Activated CD4-positive, alpha-beta T cell treated with anti-CD3 and anti-CD28 coated beads, Interleukin-10, Interleukin-2, amounts not matched to agents 100 ng/mL and 50 ng/mL, durations not matched to agents 16 hours and 8 hours (primary cell): Measurements from ENCODE around the gene MSRB1.

ENCODE experiments used
- DNase-seq: peaks from one replicate; pipeline ENCODE4 v3.0.0-alpha.2; 2020

Gene MSRB1, protein sequence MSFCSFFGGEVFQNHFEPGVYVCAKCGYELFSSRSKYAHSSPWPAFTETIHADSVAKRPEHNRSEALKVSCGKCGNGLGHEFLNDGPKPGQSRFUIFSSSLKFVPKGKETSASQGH

DNA sequence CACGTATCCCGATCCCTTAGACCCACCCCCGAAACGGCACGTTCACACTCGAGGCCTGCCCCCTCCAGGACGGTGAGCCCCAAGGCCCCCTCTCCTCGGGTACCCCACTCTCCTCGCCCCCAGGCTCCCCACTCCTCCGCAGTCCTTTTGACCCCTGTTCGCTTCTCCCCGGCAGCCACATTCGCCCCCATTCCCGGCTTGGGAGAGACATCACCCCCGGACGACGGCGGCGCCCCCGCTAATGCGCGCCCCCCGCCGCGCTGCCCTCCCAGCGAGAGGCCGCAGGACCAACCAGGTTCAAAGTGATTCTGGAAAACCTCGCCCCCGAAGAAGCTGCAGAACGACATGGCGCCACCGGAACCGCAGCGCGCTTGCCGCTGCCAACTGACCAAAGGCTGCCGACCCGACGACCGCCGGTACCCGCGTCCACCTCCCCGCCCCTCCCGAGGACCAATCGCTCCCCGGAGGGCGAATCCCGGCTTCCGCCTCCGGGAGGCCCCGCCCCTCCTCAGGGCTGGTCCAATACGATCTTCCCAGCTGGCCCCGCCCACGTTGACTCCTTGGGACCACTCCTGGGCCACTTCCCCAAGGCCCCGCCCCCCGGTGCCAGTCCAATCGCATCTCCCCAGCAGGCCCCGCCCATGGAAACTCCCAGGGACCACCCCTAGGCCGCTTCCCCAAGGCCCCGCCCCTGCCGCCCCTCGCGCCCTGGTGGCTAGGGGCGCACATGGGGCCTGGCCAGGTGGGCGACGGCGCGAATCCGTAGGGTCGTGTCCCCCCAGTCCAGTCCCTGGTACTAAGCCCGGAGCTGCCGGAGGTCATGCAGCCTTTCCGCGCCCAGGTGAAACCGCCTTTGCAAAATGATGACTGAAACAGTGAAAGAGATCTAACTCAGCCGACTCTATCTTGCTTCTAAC is at the start of gene MSRB1:
Gene MSRB1 (minus strand): TSS at position 390 of the 917 bp plus-strand sequence. CDS start 43 bp downstream, at position 347.
- peak; percentile 100 for DNase-seq

DNA sequence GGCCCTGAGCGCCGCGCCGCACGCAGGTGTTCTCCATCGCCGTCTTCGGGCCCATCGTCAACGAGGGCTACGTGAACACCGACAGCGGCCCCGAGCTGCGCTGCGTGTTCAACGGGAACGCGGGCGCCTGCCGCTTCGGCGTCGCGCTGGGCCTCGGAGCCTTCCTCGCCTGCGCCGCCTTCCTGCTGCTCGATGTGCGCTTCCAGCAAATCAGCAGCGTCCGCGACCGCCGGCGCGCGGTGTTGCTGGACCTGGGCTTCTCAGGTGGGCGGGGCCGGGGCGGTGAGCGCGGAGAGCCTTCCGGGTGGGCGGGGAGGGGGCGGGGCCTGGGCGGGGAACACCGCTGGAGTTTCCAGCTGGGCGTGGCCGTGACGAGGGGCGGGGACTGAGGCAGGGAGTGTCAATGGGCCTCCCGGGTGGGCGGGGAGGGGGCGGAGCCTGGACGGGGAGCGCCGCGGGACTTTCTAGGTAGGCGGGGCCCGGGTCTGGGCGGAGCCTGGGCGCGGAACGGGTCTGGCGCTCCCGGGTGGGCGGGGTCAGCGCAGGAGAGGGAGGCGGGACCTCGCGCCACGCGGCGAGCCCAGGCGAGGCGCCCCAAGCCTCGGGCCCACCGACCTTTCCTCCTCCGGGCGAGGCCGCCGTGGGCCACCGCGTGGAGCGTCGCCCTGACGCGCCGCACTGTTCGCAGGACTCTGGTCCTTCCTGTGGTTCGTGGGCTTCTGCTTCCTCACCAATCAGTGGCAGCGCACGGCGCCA is 49.1 kb upstream of the MSRB1 start:
- peak; percentile 99 for DNase-seq

DNA sequence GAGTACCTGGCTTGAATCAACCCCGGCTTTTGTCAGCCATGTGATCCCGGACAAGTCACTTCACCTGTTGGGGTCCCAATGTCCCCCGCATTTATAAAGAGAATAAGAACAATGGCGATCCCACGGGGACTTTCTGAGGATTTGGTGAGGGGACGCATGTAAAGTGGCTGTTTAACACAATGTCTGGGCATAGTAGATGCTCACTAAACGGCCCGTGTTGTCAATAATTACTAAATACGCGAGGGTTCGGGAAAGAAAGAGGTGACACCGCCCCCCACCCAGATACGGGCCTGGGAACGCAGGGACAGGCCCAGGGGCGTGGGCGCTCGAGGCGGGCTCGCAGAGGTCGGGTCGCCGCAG is 48.6 kb upstream of the MSRB1 start:
- DNase-seq, result no peak

DNA sequence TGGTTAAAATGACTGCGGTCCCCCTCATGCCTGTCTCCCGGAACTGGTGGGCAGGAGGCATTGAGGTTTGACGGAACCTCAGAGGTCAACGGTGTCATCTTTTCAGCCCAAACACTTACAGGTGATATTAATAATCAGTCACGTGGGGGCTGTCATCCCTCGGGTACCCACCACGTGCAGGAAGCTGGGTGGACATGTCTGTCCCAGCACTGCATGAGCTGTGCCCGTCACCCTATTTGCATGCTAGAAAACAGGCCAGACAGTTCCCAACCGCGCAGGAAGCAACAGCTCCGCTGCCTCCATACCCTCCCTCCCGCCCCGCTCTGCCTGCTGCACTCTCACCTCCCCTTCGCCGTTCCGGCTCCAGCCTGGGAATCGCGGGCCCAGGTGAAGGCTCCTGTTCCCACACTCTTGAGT is 48.1 kb upstream of the MSRB1 start:
- DNase-seq, result peak; percentile 66

DNA sequence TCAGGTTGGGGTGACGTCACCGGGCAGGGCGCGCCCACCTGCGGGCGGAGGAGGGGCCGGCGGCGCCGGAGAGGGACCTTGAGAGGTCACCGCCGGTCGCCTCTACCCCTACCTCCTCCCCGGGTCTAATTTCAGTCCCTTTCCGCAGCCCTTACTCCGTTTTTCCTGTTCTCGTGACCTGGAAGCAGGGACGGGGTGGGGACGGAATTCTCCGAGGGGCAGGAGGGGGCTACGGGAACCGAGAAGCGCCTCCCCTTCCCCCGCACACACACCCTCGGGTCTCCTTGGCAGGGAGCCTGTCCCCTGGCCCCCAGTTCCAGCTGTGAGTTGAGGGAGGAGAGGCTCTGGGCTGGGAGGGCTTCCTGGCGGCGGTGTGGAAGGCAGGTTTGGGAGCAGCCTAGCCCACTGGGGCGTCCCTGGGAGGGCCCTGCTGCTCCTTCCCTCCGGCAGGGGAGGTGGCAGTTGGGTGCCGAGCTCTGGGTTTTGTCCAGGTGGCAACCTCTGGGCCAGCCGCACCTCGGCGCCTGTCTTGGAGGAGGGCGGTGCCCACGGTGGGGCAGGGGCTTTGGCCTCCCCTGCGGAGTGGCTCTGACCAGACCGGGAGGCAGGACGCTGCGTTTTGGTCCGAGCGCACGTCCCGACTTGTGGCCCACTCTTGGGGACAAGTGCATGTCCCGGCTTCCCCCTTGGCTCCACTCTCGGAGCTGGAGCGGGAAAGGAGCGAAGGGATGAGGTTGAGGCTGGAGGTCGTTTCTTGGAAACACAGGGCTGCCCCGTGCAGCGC is 47.5 kb upstream of the MSRB1 start:
- DNase-seq, result peak; percentile 54

DNA sequence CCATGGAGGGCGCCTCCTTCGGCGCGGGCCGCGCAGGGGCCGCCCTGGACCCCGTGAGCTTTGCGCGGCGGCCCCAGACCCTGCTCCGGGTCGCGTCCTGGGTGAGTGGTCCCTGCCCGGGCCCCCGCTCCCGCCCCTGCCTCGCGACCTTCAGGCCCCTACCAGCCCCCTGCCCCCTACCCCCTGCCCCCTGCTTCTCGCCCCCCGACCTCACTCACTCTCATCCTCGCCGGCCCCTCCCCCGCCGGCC is 47.0 kb upstream of the MSRB1 start:
- no peak for DNase-seq

DNA sequence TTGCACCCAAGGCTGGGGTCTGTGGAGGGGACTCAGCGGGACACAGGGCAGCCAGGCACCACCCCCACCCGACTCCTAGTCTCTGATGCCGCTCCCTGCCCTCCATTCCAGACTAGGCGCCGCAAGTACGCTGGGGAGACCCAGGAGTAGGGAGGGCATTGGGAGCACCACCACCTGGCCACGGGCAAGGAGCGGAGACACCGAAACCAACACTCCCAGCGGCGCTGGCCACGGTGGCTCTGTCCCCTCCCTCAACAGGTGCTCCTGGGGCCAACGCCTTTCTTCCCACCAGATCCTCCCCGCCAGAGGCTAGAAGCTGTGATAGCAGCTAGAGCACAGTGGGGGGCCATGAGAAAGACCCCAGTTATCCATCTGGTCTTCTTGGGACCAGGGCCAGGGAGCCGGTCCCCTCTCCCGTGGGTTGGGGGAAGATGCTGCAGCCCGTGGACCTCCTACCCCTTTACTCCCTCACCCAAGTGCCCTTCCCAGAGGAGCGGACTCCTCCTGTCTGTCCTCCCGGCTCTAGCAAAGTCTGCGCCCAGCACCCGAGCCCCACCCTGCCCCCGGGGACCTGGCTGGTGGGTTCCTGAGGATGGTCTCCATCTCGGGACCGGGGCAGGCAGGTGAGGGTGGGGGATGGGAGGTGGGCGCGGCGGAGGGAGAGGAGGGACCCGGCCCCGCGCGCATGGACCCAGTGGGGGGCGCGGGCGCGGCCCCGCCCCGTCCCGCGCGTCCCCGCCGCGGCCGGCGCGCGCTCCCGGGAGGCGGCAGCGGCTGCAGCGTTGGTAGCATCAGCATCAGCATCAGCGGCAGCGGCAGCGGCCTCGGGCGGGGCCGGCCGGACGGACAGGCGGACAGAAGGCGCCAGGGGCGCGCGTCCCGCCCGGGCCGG is 46.5 kb upstream of the MSRB1 start, which contains the start of gene SYNGR3:
Gene SYNGR3 (plus strand): TSS at position 762 of the 892 bp plus-strand sequence. CDS start 133 bp downstream, outside the sequence.
- no peak for DNase-seq

DNA sequence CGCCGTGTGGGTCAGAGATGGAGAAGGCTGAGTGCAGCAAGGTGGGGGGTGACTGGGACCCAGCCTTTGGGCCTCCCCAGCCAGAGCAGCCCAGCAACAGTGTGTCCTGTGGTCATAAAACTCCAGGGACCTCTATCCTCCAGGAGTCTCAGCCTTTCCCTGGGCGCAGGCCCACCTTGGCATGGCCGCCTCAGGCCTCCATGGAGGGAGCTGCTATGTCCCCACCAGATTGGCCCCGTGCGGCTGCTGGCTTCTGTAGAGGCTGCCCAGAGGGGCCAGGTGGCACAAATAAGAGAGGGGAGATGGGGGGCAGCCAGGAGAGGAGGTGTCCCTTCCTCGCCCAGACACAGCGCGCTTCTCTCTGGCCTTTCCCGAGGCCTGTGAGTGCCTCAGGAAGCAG is 44.2 kb upstream of the MSRB1 start:
- DNase-seq, result no peak

DNA sequence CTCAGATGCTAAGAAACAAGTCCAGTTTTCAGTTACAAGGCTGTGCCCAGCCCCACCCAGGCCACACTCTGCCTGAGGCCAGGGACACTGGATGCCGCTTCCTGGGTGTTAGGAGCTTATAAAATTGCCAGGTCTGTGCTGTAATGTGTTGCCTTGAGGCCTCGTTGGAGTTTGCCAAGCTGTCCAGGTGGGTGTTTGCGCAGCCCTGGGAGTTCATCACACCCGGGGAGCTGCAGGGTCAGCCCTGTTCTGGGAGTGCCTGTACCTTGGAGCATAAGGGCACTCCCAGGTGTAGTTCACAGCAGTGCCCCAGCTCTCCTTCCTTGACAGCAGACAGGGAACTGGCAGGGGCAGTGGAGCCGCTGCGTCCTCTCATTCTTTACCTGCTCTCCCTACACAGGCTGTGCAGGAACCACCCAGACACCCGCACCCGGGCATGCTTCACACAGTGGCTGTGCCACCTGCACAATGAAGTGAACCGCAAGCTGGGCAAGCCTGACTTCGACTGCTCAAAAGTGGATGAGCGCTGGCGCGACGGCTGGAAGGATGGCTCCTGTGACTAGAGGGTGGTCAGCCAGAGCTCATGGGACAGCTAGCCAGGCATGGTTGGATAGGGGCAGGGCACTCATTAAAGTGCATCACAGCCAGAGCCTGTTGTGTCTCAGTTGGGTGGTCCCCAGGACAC is 42.6 kb upstream of the MSRB1 start:
- no peak for DNase-seq

DNA sequence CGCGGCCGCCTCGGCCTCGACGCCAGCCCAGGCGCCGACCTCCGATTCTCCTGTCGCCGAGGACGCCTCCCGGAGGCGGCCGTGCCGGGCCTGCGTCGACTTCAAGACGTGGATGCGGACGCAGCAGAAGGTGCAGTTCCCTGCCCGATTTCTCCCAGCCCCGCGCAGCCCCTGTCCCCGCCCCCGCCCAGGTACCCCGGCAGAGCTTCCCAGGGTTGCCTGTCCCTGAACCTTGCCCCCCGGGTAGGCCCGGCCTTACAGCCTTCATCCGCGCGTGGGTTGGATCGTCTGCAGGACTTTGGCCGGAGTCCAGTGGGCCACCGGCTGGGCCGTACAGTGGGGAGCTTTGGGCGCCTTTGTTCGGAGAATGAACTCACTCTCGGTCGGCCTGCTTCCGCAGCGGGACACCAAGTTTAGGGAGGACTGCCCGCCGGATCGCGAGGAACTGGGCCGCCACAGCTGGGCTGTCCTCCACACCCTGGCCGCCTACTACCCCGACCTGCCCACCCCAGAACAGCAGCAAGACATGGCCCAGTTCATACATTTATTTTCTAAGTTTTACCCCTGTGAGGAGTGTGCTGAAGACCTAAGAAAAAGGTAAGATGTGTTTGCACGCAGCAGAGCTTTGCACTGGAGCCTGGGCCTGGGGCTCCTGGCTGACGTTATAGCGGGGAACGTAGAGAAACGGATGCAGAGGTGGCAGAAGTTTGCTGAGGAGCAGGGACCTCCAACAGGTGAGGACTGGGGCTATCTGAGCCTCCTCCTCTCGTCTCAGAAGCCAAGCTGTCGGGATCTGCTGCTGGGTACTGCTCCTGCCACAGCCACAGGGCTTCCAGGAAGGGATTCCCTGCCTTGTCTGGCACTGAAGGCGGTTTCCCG is 41.6 kb upstream of the MSRB1 start:
- DNase-seq, result no peak

DNA sequence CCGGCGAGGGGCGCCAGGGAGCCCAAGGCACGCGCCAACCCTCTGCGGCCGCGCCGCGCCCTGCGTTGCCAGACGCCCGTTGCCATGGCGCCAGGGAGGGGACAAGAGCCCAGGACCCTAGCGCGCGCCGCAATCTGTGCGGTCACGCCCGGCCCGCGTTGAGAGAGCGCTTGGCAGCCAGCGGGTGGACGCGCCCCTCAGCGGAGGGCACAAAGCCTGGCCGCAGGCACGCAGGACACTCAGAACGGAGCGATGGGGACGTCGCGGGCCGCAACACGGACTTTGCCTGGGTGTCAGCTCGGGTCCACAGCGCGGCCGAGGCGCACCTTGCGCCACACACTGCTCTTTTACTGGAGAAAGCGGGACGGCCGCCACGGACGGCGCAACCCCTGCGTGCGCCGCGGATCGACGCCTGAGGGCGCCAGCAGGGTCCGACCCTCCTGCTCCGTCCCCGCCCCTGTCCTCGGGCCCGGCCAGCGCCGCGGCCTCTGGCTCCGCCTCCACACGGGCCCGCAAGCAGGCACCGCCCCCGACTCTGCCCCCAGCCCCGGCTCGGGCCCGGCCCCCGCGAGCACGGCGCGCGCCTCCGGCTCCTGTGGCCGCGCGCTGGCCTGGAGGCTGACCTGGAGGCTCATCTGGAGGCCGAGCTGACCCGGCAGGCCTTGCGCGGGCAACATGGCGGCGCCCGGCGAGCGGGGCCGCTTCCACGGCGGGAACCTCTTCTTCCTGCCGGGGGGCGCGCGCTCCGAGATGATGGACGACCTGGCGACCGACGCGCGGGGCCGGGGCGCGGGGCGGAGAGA is 40.7 kb upstream of the MSRB1 start, which contains the start of gene GFER:
Gene GFER (plus strand): TSS at position 650 of the 803 bp plus-strand sequence. CDS start 26 bp downstream, at position 676.
- peak; percentile 92 for DNase-seq

DNA sequence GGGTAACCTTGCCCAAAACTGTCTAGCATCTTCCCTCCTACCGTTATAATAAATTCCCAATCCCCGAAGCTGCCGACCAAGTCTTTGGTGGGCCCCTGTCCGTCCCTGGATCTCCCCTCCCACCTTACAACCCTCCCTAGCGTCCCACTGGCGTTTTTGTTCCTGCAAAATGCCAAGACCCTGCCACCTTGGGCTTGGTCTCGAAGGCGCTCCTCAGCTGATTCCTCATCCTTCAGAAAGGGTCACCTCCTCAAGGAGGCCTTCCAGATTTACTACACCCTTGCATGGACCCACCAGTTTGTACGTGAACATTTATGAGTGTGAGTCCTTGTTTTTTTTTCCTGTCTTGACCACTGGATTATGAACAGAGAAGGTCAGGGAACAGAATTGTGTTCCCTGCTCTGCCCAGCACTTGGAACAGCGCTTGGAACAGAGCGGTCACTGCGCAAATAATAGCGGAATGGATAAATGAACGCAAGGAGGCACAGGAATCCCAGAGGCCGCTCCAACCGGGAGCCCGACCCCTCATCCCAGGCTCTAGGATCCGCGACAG is 40.1 kb upstream of the MSRB1 start:
- DNase-seq, result no peak

DNA sequence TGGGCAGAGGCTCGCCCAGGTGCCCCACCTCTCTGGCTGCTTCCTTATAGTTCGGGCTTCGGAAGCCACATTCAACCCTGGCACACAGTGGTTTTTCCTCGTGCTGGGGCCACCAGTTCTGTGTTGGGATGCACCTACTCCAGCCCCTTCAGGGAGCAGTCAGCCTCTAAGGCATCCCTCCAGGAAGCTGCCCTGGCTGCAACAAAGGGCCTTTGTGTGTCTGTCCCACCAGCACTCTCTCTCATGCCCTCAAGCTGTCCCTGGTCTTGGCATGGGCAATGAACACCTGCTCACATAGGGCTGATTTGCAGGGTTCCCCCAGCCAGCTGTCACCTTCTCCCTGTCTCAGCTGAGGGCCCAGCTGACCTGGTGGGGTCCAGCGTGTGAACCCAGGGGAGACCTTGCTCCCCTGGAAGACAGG is 39.0 kb upstream of the MSRB1 start:
- no peak for DNase-seq

DNA sequence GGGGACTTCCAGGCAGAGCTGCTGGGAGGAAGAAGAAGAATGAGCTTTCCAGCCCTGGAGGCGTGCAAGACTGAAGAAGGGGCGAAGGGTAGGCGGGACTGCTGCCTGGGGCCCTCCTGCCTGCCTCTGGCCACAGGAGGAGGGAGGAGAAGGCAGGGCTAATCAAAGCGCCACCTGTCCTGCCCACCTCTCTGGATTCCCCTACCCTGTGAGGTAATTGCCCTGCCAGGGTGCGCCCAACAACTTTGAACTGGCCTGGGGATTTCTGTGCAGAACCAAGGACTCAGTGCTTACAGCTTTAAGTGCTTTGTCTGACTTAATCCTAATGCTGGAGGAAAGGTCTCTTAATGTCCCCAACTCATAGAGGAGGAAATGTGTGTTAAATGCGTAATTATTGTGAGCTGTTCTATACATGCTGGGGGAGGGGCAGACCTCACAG is 38.4 kb upstream of the MSRB1 start, which contains the start of gene NOXO1:
Gene NOXO1 (minus strand): TSS at position 72 of the 439 bp plus-strand sequence. CDS start 290 bp downstream, outside the sequence.
- no peak for DNase-seq

DNA sequence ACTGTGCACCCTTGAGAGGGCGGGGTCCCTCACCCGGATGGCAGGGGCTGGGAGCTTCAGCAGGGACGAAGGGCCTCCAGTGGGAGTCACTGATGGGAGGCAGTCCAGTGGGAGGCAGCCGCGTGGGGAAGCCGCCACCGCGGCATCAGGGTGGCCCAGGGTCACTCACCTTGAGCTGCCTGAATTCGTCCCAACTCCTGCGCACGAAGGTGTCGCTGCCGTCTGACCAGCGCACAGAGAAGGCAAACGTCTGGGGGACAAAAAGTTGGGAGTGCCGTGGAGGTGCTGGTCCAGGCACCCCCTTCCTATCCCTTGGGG is 37.7 kb upstream of the MSRB1 start:
- DNase-seq, result no peak

DNA sequence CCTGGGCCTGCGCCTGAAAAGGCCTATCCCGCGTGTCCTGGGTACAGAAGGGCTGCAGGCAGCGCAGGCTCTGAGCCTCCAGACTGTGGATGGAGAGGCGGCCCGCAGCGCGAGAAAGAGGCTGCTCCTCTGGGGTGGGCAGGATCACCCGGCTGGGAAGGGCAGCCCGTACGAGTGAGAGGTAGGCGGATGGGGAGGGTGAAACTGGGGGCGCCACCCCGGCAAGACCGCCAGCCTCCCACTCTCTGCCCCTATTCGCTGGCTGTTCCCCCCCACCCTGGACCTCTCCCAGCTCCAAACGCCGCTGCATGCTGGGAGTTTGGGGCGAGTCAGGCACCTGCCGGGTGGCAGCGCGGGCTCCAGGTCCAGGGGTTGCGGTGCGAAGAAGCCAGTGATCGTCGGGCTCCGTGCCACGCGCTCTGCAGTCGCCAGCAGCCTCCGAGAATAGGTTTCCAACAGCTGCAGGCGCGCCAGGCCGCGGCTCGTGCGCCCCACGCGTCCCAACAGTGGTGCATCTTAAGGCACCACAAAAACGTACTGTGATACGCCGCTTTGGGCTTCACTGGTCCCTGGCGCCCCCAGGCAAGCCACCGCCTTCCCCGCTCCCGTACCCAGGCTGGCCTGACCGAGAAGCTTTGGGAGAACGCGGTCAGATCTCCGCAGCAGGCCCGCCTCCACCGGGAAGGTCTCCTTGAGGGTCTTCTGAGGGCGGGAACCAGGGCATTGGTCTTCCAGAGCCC is 37.2 kb upstream of the MSRB1 start:
- peak; percentile 32 for DNase-seq

DNA sequence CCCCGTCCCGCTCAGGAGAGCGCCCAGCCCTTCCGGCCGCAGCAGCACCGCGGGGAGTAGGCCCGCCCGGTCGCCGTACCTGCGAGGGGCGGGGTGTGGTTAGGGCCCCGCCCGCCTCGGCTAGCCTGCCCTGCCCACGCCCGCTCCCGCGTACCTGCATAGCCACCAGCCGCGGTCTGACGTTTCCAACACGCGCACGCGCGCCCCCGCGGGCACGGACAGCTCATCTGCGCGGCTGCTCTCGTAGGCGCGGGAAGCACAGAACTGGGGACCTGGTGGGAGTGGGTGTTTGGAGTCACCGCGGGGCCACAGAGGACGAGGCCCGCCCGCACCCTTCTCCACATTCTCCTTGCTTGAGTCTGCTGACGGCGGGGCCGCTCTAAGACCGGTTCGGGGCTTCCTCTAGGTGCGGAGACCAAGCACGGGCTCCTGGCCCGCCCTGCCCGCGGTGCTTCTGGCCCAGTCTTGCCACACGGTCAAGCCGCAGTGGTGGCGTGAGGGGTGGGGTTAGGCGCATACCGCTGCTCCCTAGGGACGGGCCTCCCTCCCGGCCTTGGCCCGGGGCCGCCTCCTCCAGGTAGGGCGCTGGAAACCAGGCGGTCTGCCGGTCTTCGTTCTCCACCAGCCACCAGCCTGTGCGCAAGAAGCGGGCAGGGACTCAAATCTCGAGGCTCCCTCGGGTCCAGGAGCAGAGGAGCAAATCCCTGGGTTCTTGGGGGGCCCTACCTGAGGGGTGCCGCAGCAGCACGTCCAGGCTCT is 36.5 kb upstream of the MSRB1 start:
- peak; percentile 47 for DNase-seq
